K562 (cell line): ENCODE data around the gene RNF217. TPM values are rescaled to one million over a fixed set of nuclear protein-coding genes. Genes with fewer than 3 reads are reported as not detected.

Experiments
- ASH1L ChIP-seq: fragments of 450-650 bp; IDR thresholded peaks from 2 replicates; pipeline ENCODE4 v1.6.1; 2018; ENCODE audit warnings: borderline replicate concordance, mild to moderate bottlenecking, low read depth; ENCODE audit not compliant: partially characterized antibody
- C11orf30 ChIP-seq: fragments of 450-650 bp; IDR thresholded peaks from 2 replicates; pipeline ENCODE4 v1.6.1; 2016; ENCODE audit warnings: low read depth, mild to moderate bottlenecking
- CGGBP1 ChIP-seq: fragments of 250-450 bp; sonication (Bioruptor Pico); IDR thresholded peaks from 2 replicates; pipeline ENCODE4 v1.9.0; 2021; ENCODE audit warnings: mild to moderate bottlenecking
- DACH1 ChIP-seq: fragments of 450-650 bp; IDR thresholded peaks from 2 replicates; pipeline ENCODE4 v1.6.1; 2018; ENCODE audit not compliant: partially characterized antibody
- ETV5 ChIP-seq: sonication (generic); formaldehyde crosslinking; IDR thresholded peaks from 2 replicates; pipeline ENCODE4 v1.4.0; 2020; ENCODE audit warnings: low read depth, mild to moderate bottlenecking, missing genetic modification reagents
- GTF3C2 ChIP-seq: IDR thresholded peaks from 3 replicates; pipeline ENCODE4 v1.6.1; 2011; ENCODE audit warnings: borderline replicate concordance, mild to moderate bottlenecking, moderate library complexity; ENCODE audit not compliant: insufficient read length; ENCODE audit errors: extremely low read depth
- HDAC3 ChIP-seq: fragments of 450-650 bp; IDR thresholded peaks from 2 replicates; pipeline ENCODE4 v1.6.1; 2018; ENCODE audit warnings: borderline replicate concordance, mild to moderate bottlenecking, moderate library complexity; ENCODE audit not compliant: partially characterized antibody
- IFI16 ChIP-seq: fragments of 250-450 bp; sonication (Bioruptor Pico); IDR thresholded peaks from 2 replicates; pipeline ENCODE4 v2.1.2; 2022; ENCODE audit warnings: mild to moderate bottlenecking, inconsistent platforms
- IRF2 ChIP-seq: sonication (generic); formaldehyde crosslinking; IDR thresholded peaks from 2 replicates; pipeline ENCODE4 v1.8.1; 2022; ENCODE audit warnings: mild to moderate bottlenecking, missing genetic modification reagents
- KLF13 ChIP-seq: fragments of 450-650 bp; IDR thresholded peaks from 2 replicates; pipeline ENCODE4 v1.6.1; 2016; ENCODE audit warnings: missing genetic modification characterization, low read depth, mild to moderate bottlenecking, missing compliant biosample characterization, moderate library complexity, borderline replicate concordance
- L3MBTL2 ChIP-seq: fragments of 450-650 bp; IDR thresholded peaks from 2 replicates; pipeline ENCODE4 v1.6.1; 2016; ENCODE audit warnings: mild to moderate bottlenecking, moderate library complexity
- NCOA6 ChIP-seq: fragments of 450-650 bp; IDR thresholded peaks from 2 replicates; pipeline ENCODE4 v1.6.1; 2017; ENCODE audit warnings: mild to moderate bottlenecking
- NEUROD1 ChIP-seq: fragments of 150-350 bp; IDR thresholded peaks from 2 replicates; pipeline ENCODE4 v1.6.1; 2014; ENCODE audit warnings: borderline replicate concordance, low read length, low read depth; ENCODE audit not compliant: partially characterized antibody
- POLR2A ChIP-seq: fragments of 450-650 bp; conservative IDR thresholded peaks from 2 replicates; pipeline ENCODE4 v1.6.1; 2016
- RB1 ChIP-seq: fragments of 450-650 bp; IDR thresholded peaks from 2 replicates; pipeline ENCODE4 v1.6.1; 2017; ENCODE audit warnings: low read depth, mild to moderate bottlenecking
- RFX1 ChIP-seq: fragments of 450-650 bp; IDR thresholded peaks from 2 replicates; pipeline ENCODE4 v1.6.1; 2016; ENCODE audit warnings: mild to moderate bottlenecking, moderate library complexity
- RFX5 ChIP-seq: IDR thresholded peaks from 2 replicates; pipeline ENCODE4 v1.6.1; 2011; ENCODE audit warnings: low read depth, mild to moderate bottlenecking, improper control_type of control experiment, low read length
- SNAPC5 ChIP-seq: fragments of 250-450 bp; sonication (Bioruptor Pico); IDR thresholded peaks from 2 replicates; pipeline ENCODE4 v1.8.0; 2021; ENCODE audit warnings: moderate library complexity, mild to moderate bottlenecking, inconsistent platforms
- ZNF174 ChIP-seq: fragments of 250-450 bp; sonication (Bioruptor Pico); IDR thresholded peaks from 2 replicates; pipeline ENCODE4 v1.4.0; 2020; ENCODE audit warnings: mild to moderate bottlenecking
- ZNF24 ChIP-seq: fragments of 450-650 bp; IDR thresholded peaks from 2 replicates; pipeline ENCODE4 v1.6.1; 2016
- polyA plus RNA-seq, 8 experiments: library from polyadenylated mRNA; depleted of rRNA in 4 of 8; stranded (reverse) in 5 of 8; unstranded in 3 of 8; fragments of >200 nt; fragmentation: Nextera tagmentation in 2 of 8; fragmentation: Illumina TruSeq in 1 of 8; extraction: Ambion mirVana in 2 of 8; extraction: Trizol in 1 of 8; gene quantifications; 2 replicates each; pipeline versions ENCODE4 v1.2.1 to v1.2.3, GENCODE V29; 2011 to 2014; ENCODE audit warnings: inconsistent platforms in 1 of 8, missing spikeins in 1 of 8
- total RNA-seq, 7 experiments: library from RNA; depleted of rRNA in 6 of 7; stranded (reverse); fragments of >200 nt in 6 of 7; fragmentation: Illumina TruSeq in 2 of 7; extraction: Trizol in 2 of 7; gene quantifications; 2 replicates each; pipeline versions ENCODE4 v1.2.1 to v1.2.3, GENCODE V29; 2011 to 2021; ENCODE audit warnings: low replicate concordance in 1 of 7
- TF ChIP-seq, protein P1 (sequence below): fragments of 450-650 bp; IDR thresholded peaks from 2 replicates; pipeline ENCODE4 v1.6.1; 2016; ENCODE audit warnings: antibody characterized with exemption
- TF ChIP-seq, protein P2 (sequence below): fragments of 200-800 bp; sonication (Bioruptor generic); IDR thresholded peaks from 2 replicates; pipeline ENCODE4 v1.6.1; 2017; ENCODE audit warnings: missing genetic modification characterization, missing compliant biosample characterization

RNF217 gene
- total and polyA plus RNA-seq, 9 of the 15 experiments (the other 6 are each of a cell fraction or from before 2014, with no cell fraction given) = 2.9 to 25.6 (median 12.0) TPM

GRCh38 chr6:124961777-124962638 lies at the start of gene RNF217 (continued):
- no peak for TF ChIP-seq IFI16
- TF ChIP-seq, protein P1, sequence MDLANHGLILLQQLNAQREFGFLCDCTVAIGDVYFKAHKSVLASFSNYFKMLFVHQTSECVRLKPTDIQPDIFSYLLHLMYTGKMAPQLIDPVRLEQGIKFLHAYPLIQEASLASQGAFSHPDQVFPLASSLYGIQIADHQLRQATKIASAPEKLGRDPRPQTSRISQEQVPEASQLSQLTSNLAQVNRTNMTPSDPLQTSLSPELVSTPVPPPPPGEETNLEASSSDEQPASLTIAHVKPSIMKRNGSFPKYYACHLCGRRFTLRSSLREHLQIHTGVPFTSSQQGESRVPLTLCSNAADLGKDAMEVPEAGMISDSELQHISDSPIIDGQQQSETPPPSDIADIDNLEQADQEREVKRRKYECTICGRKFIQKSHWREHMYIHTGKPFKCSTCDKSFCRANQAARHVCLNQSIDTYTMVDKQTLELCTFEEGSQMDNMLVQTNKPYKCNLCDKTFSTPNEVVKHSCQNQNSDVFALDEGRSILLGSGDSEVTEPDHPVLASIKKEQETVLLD = peak; percentile 78; the same call in 1 of the 2 replicates
- TF ChIP-seq NCOA6 = no peak
- peak; percentile 20; the same call in 1 of the 2 replicates for TF ChIP-seq KLF13 (tag)
- TF ChIP-seq GTF3C2 = no peak
- TF ChIP-seq DACH1 = no peak
- TF ChIP-seq NEUROD1 = no peak
- no peak for TF ChIP-seq RFX1
- peak; percentile 20; the same call in 1 of the 2 replicates for TF ChIP-seq ETV5
- no peak for TF ChIP-seq CGGBP1 (CRISPR knock-in tag)
- no peak for TF ChIP-seq C11orf30
- no peak for TF ChIP-seq HDAC3
- TF ChIP-seq POLR2A = peak; percentile 68
- TF ChIP-seq IRF2 (CRISPR knock-in tag) = no peak
- TF ChIP-seq L3MBTL2 = peak; percentile 45
- TF ChIP-seq ZNF174 = no peak
- TF ChIP-seq ZNF24 = 0 out of 2 replicates have a peak, but pooled peaks have one; percentile 11
- no peak for TF ChIP-seq ASH1L
- TF ChIP-seq RB1 = peak; percentile 66
- no peak for TF ChIP-seq RFX5
- no peak for TF ChIP-seq SNAPC5 (CRISPR knock-in tag)
- TF ChIP-seq, protein P2, sequence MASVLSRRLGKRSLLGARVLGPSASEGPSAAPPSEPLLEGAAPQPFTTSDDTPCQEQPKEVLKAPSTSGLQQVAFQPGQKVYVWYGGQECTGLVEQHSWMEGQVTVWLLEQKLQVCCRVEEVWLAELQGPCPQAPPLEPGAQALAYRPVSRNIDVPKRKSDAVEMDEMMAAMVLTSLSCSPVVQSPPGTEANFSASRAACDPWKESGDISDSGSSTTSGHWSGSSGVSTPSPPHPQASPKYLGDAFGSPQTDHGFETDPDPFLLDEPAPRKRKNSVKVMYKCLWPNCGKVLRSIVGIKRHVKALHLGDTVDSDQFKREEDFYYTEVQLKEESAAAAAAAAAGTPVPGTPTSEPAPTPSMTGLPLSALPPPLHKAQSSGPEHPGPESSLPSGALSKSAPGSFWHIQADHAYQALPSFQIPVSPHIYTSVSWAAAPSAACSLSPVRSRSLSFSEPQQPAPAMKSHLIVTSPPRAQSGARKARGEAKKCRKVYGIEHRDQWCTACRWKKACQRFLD = no peak
